ENCODE data around the gene PLEKHB2.
"Not testable (repeated sequence)": the region's sequence is repeated elsewhere in the genome, so short reads cannot be mapped to it uniquely, and the experiment has no call there.

PLEKHB2 gene

DNA sequence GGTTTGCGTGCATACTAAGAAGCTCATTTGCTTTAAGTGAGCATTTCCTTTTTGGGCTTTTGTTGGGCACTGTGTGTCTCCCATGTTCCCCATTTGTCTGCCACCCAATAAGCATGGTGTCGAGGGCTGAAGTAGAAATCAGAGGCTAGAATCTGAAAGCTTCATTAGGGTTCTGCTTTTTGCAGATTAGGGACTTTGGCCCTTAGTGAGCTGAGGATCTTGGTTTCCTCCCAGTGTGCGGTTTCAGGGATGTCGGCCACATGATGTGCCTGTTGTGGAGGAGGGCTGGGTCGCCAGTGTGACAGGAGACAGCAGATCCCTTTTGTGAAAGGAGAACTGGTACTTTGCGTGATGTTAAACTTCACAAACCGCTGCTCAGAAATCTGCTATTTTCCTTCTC lies 41.1 kb downstream of the PLEKHB2 start (continued):
- TF ChIP-seq, protein P1, sequence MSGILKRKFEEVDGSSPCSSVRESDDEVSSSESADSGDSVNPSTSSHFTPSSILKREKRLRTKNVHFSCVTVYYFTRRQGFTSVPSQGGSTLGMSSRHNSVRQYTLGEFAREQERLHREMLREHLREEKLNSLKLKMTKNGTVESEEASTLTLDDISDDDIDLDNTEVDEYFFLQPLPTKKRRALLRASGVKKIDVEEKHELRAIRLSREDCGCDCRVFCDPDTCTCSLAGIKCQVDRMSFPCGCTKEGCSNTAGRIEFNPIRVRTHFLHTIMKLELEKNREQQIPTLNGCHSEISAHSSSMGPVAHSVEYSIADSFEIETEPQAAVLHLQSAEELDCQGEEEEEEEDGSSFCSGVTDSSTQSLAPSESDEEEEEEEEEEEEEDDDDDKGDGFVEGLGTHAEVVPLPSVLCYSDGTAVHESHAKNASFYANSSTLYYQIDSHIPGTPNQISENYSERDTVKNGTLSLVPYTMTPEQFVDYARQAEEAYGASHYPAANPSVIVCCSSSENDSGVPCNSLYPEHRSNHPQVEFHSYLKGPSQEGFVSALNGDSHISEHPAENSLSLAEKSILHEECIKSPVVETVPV (CRISPR knock-in tag; IDR thresholded peaks at IDR 0.05) = no peak

DNA sequence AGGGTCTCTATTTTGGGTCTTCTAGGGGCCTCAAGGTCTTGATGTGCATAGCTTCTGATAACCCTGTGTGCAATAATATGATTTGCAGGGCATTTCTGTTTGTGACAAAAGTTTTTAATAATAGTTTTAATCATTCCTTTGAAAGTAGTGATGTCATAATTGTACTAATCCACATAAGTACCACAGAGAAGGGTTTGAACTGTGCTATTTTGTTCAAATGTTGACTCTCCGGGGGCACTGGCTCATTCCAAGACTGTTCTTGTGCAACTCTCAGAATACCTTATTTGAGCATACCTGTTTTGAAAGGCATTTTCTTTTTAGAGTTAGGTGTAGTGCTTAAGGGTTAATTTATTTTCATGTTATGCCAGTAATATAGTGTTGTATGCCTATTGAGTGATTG lies 41.6 kb downstream of the PLEKHB2 start:
- TF ChIP-seq ZNF70 (CRISPR knock-in tag; IDR thresholded peaks at IDR 0.05) = no peak
- TF ChIP-seq, protein P2, sequence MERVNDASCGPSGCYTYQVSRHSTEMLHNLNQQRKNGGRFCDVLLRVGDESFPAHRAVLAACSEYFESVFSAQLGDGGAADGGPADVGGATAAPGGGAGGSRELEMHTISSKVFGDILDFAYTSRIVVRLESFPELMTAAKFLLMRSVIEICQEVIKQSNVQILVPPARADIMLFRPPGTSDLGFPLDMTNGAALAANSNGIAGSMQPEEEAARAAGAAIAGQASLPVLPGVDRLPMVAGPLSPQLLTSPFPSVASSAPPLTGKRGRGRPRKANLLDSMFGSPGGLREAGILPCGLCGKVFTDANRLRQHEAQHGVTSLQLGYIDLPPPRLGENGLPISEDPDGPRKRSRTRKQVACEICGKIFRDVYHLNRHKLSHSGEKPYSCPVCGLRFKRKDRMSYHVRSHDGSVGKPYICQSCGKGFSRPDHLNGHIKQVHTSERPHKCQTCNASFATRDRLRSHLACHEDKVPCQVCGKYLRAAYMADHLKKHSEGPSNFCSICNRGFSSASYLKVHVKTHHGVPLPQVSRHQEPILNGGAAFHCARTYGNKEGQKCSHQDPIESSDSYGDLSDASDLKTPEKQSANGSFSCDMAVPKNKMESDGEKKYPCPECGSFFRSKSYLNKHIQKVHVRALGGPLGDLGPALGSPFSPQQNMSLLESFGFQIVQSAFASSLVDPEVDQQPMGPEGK (CRISPR knock-in tag; IDR thresholded peaks at IDR 0.05; ENCODE audit: borderline replicate concordance) = no peak
- TF ChIP-seq ISL1 (CRISPR knock-in tag; IDR thresholded peaks at IDR 0.05) = no peak
- TF ChIP-seq RARB (CRISPR knock-in tag; IDR thresholded peaks at IDR 0.05) = no peak
- TF ChIP-seq GLIS3 (CRISPR knock-in tag; IDR thresholded peaks at IDR 0.05) = no peak
- TF ChIP-seq SNAI2 (CRISPR knock-in tag; IDR thresholded peaks at IDR 0.05) = no peak
- TF ChIP-seq ZC3H10 (CRISPR knock-in tag; IDR thresholded peaks at IDR 0.05) = no peak
- TF ChIP-seq, protein P1 (CRISPR knock-in tag; IDR thresholded peaks at IDR 0.05) = no peak
- no peak for TF ChIP-seq OSR1 (CRISPR knock-in tag; IDR thresholded peaks at IDR 0.05)
- no peak for TF ChIP-seq ARNTL (CRISPR knock-in tag; IDR thresholded peaks at IDR 0.05; ENCODE audit: borderline replicate concordance, low read depth)
- TF ChIP-seq CSDC2 (CRISPR knock-in tag; IDR thresholded peaks at IDR 0.05) = no peak

DNA sequence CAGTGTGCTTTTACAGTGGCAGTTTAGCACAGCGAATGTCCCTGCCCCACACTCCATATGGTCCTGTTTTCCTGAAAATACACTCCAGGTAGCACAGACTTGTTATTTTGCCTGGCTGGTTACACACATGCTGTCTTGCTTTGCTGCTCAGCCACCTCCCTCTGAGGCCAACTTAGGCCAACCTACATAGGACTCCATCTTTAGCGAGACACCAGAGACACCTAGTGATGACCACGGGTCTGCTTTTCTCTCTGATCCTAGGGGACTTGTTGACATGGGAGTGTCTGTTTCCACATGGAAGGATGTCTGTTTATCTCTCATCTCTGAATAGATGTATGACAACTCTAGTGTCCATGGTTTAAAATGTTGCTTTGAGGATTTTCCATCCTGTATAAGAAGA lies 43.3 kb downstream of the PLEKHB2 start:
- no peak for ATAC-seq
- TF ChIP-seq, protein P1 (CRISPR knock-in tag; IDR thresholded peaks at IDR 0.05) = no peak

More for the DNA sequence above, 41.6 kb downstream of the PLEKHB2 start:
- no peak for ATAC-seq

DNA sequence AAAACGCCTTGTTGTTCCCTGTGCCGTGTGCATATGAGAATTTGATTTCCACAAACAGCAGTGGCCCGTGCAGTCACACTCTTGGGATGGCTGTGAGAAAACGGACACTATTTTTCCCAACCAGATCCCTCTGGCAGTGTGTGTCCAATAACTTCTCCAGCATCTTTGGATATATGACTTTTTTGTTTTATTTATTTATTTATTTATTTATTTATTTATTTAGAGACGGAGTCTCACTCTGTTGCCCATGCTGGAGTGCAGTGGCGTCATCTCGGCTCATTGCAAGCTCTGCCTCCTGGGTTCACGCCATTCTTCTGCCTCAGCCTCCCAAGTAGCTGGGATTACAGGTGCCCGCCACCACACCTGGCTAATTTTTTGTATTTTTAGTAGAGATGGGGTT lies 45.0 kb downstream of the PLEKHB2 start:
- not testable (repeated sequence) for ATAC-seq

DNA sequence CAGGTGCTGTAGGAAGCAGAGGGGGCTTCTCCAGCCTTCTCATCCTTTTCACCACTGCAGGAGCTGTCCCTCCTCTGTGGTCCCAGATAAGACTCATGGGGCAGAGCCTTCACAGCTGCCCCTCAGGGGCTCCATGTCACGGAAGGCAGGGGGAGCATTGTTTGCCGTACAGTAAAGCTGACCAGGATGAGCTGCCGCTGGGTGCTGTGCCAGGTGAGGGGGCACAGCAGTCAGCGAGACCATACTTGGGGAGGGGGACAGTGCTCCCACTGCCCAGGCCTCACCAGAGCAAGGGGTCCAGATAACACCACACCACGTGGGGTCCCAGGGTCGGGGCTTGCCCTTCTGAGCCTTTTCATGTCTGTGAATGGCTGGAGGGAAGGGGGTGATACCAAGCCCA lies 46.3 kb downstream of the PLEKHB2 start:
- no peak for TF ChIP-seq ZC3H10 (CRISPR knock-in tag; IDR thresholded peaks at IDR 0.05)
- no peak for TF ChIP-seq ISL1 (CRISPR knock-in tag; IDR thresholded peaks at IDR 0.05)
- TF ChIP-seq, protein P3, sequence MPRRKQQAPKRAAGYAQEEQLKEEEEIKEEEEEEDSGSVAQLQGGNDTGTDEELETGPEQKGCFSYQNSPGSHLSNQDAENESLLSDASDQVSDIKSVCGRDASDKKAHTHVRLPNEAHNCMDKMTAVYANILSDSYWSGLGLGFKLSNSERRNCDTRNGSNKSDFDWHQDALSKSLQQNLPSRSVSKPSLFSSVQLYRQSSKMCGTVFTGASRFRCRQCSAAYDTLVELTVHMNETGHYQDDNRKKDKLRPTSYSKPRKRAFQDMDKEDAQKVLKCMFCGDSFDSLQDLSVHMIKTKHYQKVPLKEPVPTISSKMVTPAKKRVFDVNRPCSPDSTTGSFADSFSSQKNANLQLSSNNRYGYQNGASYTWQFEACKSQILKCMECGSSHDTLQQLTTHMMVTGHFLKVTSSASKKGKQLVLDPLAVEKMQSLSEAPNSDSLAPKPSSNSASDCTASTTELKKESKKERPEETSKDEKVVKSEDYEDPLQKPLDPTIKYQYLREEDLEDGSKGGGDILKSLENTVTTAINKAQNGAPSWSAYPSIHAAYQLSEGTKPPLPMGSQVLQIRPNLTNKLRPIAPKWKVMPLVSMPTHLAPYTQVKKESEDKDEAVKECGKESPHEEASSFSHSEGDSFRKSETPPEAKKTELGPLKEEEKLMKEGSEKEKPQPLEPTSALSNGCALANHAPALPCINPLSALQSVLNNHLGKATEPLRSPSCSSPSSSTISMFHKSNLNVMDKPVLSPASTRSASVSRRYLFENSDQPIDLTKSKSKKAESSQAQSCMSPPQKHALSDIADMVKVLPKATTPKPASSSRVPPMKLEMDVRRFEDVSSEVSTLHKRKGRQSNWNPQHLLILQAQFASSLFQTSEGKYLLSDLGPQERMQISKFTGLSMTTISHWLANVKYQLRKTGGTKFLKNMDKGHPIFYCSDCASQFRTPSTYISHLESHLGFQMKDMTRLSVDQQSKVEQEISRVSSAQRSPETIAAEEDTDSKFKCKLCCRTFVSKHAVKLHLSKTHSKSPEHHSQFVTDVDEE (CRISPR knock-in tag; IDR thresholded peaks at IDR 0.05) = no peak
- no peak for TF ChIP-seq SNAI2 (CRISPR knock-in tag; IDR thresholded peaks at IDR 0.05)
- TF ChIP-seq ZFP3 (CRISPR knock-in tag; IDR thresholded peaks at IDR 0.05) = no peak
- TF ChIP-seq GLIS3 (CRISPR knock-in tag; IDR thresholded peaks at IDR 0.05) = no peak
- no peak for TF ChIP-seq ZNF565 (CRISPR knock-in tag; conservative IDR thresholded peaks at IDR 0.05; ENCODE audit: low read depth)
- no peak for TF ChIP-seq ESRRG (CRISPR knock-in tag; IDR thresholded peaks at IDR 0.05)
- TF ChIP-seq ZFP30 (CRISPR knock-in tag; IDR thresholded peaks at IDR 0.05) = no peak
- TF ChIP-seq, protein P2 (CRISPR knock-in tag; IDR thresholded peaks at IDR 0.05; ENCODE audit: borderline replicate concordance) = no peak
- TF ChIP-seq, protein P1 (CRISPR knock-in tag; IDR thresholded peaks at IDR 0.05) = no peak
- TF ChIP-seq PPARA (CRISPR knock-in tag; IDR thresholded peaks at IDR 0.05; ENCODE audit: borderline replicate concordance) = no peak
- TF ChIP-seq ZNF8 (CRISPR knock-in tag; IDR thresholded peaks at IDR 0.05) = no peak
- no peak for TF ChIP-seq BACH2 (CRISPR knock-in tag; IDR thresholded peaks at IDR 0.05; ENCODE audit: borderline replicate concordance)

More for the DNA sequence above, 46.3 kb downstream of the PLEKHB2 start:
- no peak for ATAC-seq

All from SK-N-SH treated with all-trans-retinoic acid at 6 μM for 48 hours (cell line).